ENCODE measurements around the gene GYS1. TPM values are rescaled to one million over a fixed set of nuclear protein-coding genes. Genes with fewer than 3 reads are reported as not detected.

Gene GYS1
- total RNA-seq, 4 donors from 2014 or later: 33.3 to 39.3 (median 37.3) TPM

DNA sequence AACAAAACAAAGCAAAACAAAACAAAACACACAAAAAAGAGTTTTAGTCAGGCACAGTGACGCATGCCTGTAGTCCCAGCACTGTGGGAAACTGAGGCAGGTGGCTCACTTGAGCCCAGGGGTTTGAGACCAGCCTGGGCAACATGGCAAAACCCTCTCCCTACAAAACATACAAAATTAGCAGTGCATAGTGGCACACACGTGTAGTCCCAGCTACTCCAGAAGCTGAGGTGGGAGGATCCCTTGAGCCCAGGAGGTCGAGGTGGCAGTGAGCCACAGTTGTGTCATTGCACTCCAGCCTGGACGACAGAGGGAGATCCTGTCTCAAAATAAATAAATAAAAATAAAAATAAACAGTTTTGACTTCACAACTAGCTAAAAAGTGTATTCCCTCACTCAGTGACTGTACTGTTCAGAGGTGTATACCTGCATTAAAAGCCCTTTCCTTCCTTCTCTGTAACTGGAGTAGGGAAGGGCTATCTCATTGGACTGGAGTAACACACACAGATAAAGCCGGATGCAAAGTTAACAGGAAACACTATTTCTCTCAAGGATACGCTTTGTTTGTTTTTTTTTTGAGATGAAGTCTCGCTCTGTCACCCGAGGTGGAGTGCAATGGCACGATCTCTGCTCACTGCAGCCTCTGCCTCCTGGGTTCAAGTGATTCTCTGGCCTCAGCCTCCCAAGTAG lies 42.1 kb downstream of the GYS1 start:
- intact Hi-C loops (cut with DNase I): no loop called here
- no peak overlapping the region for H3K27ac ChIP-seq (replicated peaks in 1 of 4)
- H3K4me1 ChIP-seq: peaks cover 13 to 20% (median 17%) of the 10 kb centered on the region in 4 donors
- H3K36me3 ChIP-seq: peaks cover 0 to 3% (median 0%) of the 10 kb centered on the region in 4 donors
- no peaks in the 10 kb centered on the region for H3K27me3 ChIP-seq
- 55% methylated on average over 9 of the region's 9 CpGs for WGBS
- TF ChIP-seq POLR2AphosphoS5 (IDR thresholded peaks at IDR 0.05): no peak
- no peak for TF ChIP-seq CTCF (IDR thresholded peaks at IDR 0.05)
- H3K9me3 ChIP-seq: no peaks in the 10 kb centered on the region
- no peak overlapping the region for H3K4me3 ChIP-seq
- no peak for DNase-seq (ENCODE audit: extremely low spot score)

DNA sequence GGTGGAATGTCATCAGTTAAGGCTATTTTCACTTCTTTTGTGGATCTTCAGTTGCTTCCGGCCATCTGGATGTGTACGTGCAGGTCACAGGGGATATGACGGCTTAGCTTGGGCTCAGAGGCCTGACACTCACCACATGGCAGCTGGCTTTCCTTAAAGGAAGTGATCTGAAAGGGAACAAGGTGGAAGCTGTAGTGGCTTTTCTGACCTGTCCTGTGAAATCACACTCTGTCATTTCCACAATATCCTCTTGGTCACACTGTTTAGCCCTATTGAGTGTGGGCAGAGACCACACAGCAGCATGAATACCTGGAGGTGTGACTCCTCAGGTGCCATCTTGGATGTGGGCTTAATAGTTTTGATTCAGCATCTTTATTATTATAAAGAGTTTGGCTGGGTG lies 43.0 kb downstream of the GYS1 start:
- DNase-seq (ENCODE audit: extremely low spot score): no peak
- H3K4me1 ChIP-seq: peaks cover 5 to 11% (median 9%) of the 10 kb centered on the region in 4 donors
- no peaks in the 10 kb centered on the region for H3K9me3 ChIP-seq
- no peaks in the 10 kb centered on the region for H3K36me3 ChIP-seq
- no peak overlapping the region for H3K27ac ChIP-seq (replicated peaks in 1 of 4)
- WGBS: 79% methylated on average over 3 of the region's 3 CpGs
- no peak for TF ChIP-seq POLR2A (IDR thresholded peaks at IDR 0.05; ENCODE audit: low read depth)
- no peak for TF ChIP-seq EP300 (IDR thresholded peaks at IDR 0.05)
- no peak for TF ChIP-seq POLR2AphosphoS5 (IDR thresholded peaks at IDR 0.05)
- TF ChIP-seq CTCF (IDR thresholded peaks at IDR 0.05): no peak
- intact Hi-C loops (cut with DNase I): no loop called here
- no peak overlapping the region for H3K4me3 ChIP-seq
- H3K27me3 ChIP-seq: no peaks in the 10 kb centered on the region

DNA sequence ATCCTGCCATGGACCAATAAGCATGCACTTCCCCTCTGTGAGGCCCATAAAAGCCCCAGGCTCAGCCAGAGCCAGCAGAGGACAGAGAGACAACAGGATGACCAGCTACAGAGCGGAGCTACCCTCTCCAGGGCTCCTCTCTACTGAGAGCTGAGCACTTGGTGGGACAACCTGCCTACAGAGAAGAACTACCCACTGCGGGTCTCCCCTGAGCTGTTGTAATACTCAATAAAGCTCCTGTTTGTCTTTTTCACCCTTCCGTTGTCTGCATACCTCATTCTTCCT lies 45.9 kb downstream of the GYS1 start:
- no peak for TF ChIP-seq POLR2A (IDR thresholded peaks at IDR 0.05; ENCODE audit: low read depth)
- no peak for TF ChIP-seq CTCF (IDR thresholded peaks at IDR 0.05)
- no peak for TF ChIP-seq EP300 (IDR thresholded peaks at IDR 0.05)
- TF ChIP-seq POLR2AphosphoS5 (IDR thresholded peaks at IDR 0.05): no peak
- intact Hi-C loops (cut with DNase I): no loop called here
- 97% methylated on average over 3 of the region's 3 CpGs for WGBS
- no peak for DNase-seq (ENCODE audit: extremely low spot score)
- Histone ChIP-seq H3K27me3 (no peaks in the 10 kb centered on the region), H3K4me1 (no peaks in the 10 kb centered on the region), H3K27ac (replicated peaks in 1 of 4) (no peak overlapping the region), H3K4me3 (no peak overlapping the region), H3K9me3 (no peaks in the 10 kb centered on the region), H3K36me3 (no peaks in the 10 kb centered on the region)

- WGBS: no CpG with 5 or more reads among the region's 9 CpGs
- intact Hi-C loops (cut with DNase I): no loop called here
Observed at GRCh38 chr19:48946463-48947257, 46.4 kb downstream of the GYS1 start.

More at GRCh38 chr19:48946463-48947257, 46.4 kb downstream of the GYS1 start:
- no peak for DNase-seq (ENCODE audit: extremely low spot score)
- TF ChIP-seq POLR2AphosphoS5 (IDR thresholded peaks at IDR 0.05) (no peak), CTCF (IDR thresholded peaks at IDR 0.05) (no peak), POLR2A (IDR thresholded peaks at IDR 0.05; ENCODE audit: low read depth) (no peak), EP300 (IDR thresholded peaks at IDR 0.05) (no peak)
- H3K4me1 ChIP-seq: no peaks in the 10 kb centered on the region
- no peak overlapping the region for H3K27ac ChIP-seq (replicated peaks in 1 of 4)
- no peak overlapping the region for H3K4me3 ChIP-seq
- no peaks in the 10 kb centered on the region for H3K9me3 ChIP-seq
- H3K36me3 ChIP-seq: no peaks in the 10 kb centered on the region
- H3K27me3 ChIP-seq: no peaks in the 10 kb centered on the region
